ENCODE data around the gene EREG.

Gene EREG

GRCh38 chr4:74353858-74354257 lies 11.1 kb upstream of the EREG start:
- no peak for DNase-seq

GRCh38 chr4:74357965-74358364 lies 7.0 kb upstream of the EREG start:
- DNase-seq: no peak

GRCh38 chr4:74361671-74362070 lies 3.3 kb upstream of the EREG start:
- no peak for DNase-seq

GRCh38 chr4:74362347-74362746 lies 2.6 kb upstream of the EREG start:
- DNase-seq: no peak

GRCh38 chr4:74364256-74364651 lies 691 bp upstream of the EREG start:
- no peak for DNase-seq

GRCh38 chr4:74365761-74366160 lies 816 bp downstream of the EREG start:
- no peak for DNase-seq

- no peak for DNase-seq
Measured at GRCh38 chr4:74366367-74366911, 1.5 kb downstream of the EREG start.

- DNase-seq: no peak
Measured at GRCh38 chr4:74367656-74368290, 2.8 kb downstream of the EREG start.

GRCh38 chr4:74368596-74368995 lies 3.7 kb downstream of the EREG start:
- DNase-seq: no peak

GRCh38 chr4:74369855-74370254 lies 4.9 kb downstream of the EREG start:
- no peak for DNase-seq

GRCh38 chr4:74370912-74371311 lies 6.0 kb downstream of the EREG start:
- DNase-seq: no peak

GRCh38 chr4:74374128-74374527 lies 9.2 kb downstream of the EREG start:
- DNase-seq: no peak

- DNase-seq: no peak
Measured at GRCh38 chr4:74374561-74375327, 9.8 kb downstream of the EREG start.

GRCh38 chr4:74375824-74376426 lies 11.0 kb downstream of the EREG start:
- DNase-seq: no peak

- no peak for DNase-seq
Measured at GRCh38 chr4:74376888-74377483, 12.0 kb downstream of the EREG start.

GRCh38 chr4:74377714-74378113 lies 12.8 kb downstream of the EREG start:
- no peak for DNase-seq

GRCh38 chr4:74378573-74378972 lies 13.6 kb downstream of the EREG start:
- DNase-seq: no peak

- no peak for DNase-seq
Measured at GRCh38 chr4:74379912-74380311, 15.0 kb downstream of the EREG start.

- DNase-seq: no peak
Measured at GRCh38 chr4:74385386-74385785, 20.4 kb downstream of the EREG start.

- DNase-seq: no peak
Measured at GRCh38 chr4:74386159-74386558, 21.2 kb downstream of the EREG start.

- DNase-seq: no peak
Measured at GRCh38 chr4:74387790-74388189, 22.8 kb downstream of the EREG start.

- DNase-seq: no peak
Measured at GRCh38 chr4:74389494-74389893, 24.5 kb downstream of the EREG start.

GRCh38 chr4:74390677-74391076 lies 25.7 kb downstream of the EREG start:
- DNase-seq: no peak

GRCh38 chr4:74391346-74391745 lies 26.4 kb downstream of the EREG start:
- no peak for DNase-seq
